C4-2B (cell line): ENCODE results near the gene SNRNP70.

Experiments used
- ZFX ChIP-seq: fragments of 450-650 bp; IDR thresholded peaks from 2 replicates; pipeline ENCODE4 v1.6.1; 2017
- TF ChIP-seq, protein P1 (sequence below): fragments of 450-650 bp; conservative IDR thresholded peaks from 2 replicates; pipeline ENCODE4 v1.5.1; 2017; ENCODE audit warnings: mild to moderate bottlenecking

DNA sequence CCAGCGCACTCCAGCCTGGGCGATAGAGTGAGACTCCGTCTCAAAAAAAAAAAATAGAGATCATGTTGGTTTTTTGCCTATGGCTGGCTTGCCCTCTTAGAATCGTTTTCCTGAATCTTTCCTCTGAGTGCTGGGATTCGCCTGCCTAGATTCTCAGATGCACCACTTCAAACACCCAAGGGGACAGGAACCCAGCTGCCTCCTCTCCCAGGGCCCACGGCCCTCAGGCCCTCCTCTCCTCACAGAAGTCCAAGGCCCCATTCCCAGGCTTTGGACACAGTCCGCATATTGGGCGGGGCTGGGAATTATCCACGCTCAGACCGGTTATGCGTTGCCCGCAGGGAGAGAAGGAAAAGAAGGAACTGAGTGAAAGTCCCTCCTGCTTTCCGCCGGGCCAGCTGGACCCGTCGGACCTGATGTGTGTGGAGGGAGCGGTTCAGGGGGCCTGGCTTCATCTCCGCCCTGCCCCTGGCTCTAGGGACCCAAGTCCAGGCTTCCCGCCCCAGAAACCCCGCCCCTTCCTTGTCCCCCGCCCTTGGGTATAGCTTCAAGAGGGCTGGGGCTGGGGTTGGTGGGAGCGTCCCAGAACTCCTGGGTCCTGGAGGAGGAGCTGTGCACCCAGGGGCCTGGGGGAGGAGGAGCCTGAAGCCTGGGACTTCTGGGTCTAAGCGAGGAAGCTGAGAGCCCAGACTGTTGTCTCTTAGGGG lies 39.9 kb downstream of the SNRNP70 start:
- TF ChIP-seq, protein P1, sequence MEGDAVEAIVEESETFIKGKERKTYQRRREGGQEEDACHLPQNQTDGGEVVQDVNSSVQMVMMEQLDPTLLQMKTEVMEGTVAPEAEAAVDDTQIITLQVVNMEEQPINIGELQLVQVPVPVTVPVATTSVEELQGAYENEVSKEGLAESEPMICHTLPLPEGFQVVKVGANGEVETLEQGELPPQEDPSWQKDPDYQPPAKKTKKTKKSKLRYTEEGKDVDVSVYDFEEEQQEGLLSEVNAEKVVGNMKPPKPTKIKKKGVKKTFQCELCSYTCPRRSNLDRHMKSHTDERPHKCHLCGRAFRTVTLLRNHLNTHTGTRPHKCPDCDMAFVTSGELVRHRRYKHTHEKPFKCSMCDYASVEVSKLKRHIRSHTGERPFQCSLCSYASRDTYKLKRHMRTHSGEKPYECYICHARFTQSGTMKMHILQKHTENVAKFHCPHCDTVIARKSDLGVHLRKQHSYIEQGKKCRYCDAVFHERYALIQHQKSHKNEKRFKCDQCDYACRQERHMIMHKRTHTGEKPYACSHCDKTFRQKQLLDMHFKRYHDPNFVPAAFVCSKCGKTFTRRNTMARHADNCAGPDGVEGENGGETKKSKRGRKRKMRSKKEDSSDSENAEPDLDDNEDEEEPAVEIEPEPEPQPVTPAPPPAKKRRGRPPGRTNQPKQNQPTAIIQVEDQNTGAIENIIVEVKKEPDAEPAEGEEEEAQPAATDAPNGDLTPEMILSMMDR, result no peak
- TF ChIP-seq ZFX, result no peak
